ENCODE results near the gene FHAD1.

DNA sequence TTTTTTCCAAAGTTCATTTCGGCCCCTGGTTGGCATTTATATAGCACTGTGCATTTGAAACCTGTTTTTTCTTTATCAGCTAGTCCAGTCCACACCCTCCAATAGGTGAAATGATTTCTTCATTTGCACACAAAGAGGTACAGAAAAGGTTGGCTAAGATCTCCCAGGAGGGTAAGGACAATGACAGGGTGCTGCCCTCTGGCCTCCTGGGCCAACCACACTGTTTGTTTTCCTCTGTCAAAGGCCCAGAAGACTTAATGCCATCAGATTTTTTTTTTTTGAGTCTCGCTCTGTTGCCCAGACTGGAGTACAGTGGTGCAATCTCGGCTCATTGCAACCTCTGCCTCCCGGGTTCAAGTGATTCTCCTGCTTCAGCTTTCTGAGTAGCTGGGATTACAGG is 92.5 kb downstream of the FHAD1 start:
- TF ChIP-seq, protein P1, sequence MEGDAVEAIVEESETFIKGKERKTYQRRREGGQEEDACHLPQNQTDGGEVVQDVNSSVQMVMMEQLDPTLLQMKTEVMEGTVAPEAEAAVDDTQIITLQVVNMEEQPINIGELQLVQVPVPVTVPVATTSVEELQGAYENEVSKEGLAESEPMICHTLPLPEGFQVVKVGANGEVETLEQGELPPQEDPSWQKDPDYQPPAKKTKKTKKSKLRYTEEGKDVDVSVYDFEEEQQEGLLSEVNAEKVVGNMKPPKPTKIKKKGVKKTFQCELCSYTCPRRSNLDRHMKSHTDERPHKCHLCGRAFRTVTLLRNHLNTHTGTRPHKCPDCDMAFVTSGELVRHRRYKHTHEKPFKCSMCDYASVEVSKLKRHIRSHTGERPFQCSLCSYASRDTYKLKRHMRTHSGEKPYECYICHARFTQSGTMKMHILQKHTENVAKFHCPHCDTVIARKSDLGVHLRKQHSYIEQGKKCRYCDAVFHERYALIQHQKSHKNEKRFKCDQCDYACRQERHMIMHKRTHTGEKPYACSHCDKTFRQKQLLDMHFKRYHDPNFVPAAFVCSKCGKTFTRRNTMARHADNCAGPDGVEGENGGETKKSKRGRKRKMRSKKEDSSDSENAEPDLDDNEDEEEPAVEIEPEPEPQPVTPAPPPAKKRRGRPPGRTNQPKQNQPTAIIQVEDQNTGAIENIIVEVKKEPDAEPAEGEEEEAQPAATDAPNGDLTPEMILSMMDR (IDR thresholded peaks at IDR 0.05; ENCODE audit: low read depth, low read length) = no peak
- TF ChIP-seq, protein P2, sequence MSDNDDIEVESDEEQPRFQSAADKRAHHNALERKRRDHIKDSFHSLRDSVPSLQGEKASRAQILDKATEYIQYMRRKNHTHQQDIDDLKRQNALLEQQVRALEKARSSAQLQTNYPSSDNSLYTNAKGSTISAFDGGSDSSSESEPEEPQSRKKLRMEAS (IDR thresholded peaks at IDR 0.05; ENCODE audit: low read depth, low read length) = no peak
